Retinal pigment epithelial cell (primary cell): ENCODE data around the gene DXO.

Experiments
- DNase-seq: peaks from one replicate; pipeline ENCODE4 v3.0.0-alpha.2; 2010; ENCODE audit warnings: low read depth
- H3K4me3 ChIP-seq: 2 replicates; pipeline ENCODE4 v1.5.1; 2011; ENCODE audit warnings: mild to moderate bottlenecking, low read length, control low read depth, moderate library complexity
- TF ChIP-seq, protein P1 (sequence below): conservative IDR thresholded peaks from 2 replicates; pipeline ENCODE4 v1.5.1; 2011; ENCODE audit warnings: low read depth, low read length, control low read depth, inconsistent platforms

Gene DXO

DNA sequence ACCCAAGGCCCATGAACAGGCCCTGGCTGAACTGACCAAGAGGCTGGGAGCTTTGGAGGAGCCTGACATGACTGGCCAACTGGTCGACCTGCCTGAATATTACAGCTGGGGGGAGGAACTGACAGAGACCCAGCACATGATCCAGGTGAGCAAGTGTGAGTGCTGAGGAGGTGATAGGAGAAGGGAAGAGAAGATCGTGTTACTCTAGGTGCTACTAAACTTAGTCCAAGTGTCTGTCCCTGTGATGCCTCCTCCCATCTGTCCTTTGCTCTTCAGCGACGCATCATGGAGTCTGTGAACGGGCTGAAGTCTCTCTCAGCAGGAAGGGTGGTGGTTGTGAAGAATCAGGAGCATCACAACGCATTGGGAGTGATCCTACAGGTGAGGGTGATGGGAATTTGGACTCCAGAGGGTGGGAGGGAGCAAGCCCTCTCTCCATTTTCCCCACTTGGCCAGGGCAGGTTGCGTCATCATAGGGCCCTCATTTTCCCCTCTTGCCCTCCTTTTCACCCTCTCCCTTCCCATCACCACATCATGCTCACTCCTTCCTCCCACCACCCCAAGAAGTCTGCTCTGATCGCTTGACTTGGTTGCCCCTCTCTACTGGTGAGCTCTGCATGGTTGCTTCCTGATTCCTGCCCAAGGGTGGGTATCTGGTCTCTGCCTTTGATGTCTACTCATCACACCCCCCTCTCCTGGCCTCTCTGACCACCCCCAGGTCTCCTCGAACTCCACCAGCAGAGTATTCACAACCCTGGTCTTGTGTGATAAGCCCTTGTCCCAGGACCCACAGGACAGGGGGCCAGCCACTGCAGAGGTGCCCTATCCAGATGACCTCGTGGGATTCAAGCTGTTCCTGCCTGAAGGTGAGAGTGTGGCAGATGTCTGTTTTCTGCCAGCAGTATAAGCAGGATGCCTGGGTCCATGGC is 4.7 kb downstream of the DXO start:
- no peak for DNase-seq
- TF ChIP-seq, protein P1, sequence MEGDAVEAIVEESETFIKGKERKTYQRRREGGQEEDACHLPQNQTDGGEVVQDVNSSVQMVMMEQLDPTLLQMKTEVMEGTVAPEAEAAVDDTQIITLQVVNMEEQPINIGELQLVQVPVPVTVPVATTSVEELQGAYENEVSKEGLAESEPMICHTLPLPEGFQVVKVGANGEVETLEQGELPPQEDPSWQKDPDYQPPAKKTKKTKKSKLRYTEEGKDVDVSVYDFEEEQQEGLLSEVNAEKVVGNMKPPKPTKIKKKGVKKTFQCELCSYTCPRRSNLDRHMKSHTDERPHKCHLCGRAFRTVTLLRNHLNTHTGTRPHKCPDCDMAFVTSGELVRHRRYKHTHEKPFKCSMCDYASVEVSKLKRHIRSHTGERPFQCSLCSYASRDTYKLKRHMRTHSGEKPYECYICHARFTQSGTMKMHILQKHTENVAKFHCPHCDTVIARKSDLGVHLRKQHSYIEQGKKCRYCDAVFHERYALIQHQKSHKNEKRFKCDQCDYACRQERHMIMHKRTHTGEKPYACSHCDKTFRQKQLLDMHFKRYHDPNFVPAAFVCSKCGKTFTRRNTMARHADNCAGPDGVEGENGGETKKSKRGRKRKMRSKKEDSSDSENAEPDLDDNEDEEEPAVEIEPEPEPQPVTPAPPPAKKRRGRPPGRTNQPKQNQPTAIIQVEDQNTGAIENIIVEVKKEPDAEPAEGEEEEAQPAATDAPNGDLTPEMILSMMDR, result no peak
- H3K4me3 ChIP-seq, result no peak overlapping the region

DNA sequence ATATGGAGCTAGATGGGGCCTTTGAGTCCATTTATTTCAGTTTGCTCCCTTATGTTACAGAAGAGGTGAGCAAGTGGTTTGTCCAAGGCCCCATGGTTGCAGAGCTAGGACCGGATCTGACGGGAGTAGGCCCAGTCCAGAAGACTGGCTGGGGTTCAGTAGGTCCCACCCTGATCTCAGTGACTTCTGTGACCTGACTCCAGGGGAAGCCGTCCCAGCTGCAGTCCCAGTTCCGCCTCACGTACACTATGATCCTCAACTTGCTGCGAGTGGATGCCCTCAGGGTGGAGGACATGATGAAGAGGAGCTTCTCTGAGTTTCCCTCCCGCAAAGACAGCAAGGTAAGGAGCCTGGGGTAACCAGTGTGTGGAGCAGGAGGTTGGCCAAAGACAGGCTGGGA is 5.4 kb downstream of the DXO start:
- TF ChIP-seq, protein P1, result no peak
- no peak overlapping the region for H3K4me3 ChIP-seq
- no peak for DNase-seq

DNA sequence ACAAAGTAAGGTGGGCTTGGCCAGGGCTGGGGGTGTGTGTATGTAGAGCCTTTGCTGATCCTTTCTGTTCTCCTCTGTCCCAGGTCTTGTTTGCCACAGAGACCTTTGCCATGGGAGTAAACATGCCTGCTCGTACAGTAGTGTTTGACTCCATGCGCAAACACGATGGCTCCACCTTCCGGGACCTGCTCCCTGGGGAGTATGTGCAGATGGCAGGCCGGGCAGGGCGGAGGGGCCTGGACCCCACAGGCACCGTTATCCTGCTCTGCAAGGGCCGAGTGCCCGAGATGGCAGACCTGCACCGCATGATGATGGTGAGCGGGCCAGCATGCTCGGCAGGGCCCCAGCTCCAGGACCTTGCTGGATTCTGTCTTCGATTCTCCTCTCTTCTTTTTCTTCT is 6.2 kb downstream of the DXO start:
- no peak for DNase-seq
- TF ChIP-seq, protein P1, result no peak

DNA sequence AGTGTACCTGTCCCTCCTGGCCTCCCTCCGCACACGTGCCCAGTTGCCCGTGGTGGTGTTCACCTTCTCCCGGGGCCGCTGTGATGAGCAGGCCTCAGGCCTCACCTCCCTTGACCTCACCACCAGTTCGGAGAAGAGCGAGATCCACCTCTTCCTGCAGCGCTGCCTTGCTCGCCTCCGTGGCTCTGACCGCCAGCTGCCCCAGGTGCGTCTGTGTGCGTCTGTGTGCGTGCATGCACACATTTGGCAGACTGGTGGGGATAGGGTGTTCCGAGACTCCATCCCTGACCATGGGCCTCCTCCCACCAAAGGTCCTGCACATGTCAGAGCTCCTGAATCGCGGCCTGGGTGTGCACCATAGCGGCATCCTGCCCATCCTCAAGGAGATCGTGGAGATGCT is 8.0 kb downstream of the DXO start:
- DNase-seq, result no peak
- H3K4me3 ChIP-seq, result no peak overlapping the region
- TF ChIP-seq, protein P1, result no peak

More for the DNA sequence above, 6.2 kb downstream of the DXO start:
- no peak overlapping the region for H3K4me3 ChIP-seq

DNA sequence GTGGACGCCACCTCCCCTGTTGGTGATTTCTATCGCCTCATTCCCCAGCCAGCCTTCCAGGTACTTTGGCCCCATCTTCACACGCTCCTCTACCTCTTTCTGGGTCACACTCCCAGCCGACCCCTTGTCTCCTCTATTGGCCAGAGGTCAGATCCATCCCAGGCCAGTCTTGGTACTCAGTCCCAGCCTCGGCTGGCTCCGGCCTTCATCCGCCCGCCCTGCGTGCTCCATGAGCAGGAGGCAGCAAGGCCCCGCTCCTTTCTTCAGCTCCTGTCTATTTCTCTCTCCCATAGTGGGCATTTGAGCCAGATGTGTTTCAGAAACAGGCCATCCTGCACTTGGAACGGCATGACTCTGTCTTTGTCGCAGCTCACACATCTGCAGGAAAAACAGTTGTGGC is 10.3 kb downstream of the DXO start:
- no peak for DNase-seq
- TF ChIP-seq, protein P1, result no peak
- no peak overlapping the region for H3K4me3 ChIP-seq

DNA sequence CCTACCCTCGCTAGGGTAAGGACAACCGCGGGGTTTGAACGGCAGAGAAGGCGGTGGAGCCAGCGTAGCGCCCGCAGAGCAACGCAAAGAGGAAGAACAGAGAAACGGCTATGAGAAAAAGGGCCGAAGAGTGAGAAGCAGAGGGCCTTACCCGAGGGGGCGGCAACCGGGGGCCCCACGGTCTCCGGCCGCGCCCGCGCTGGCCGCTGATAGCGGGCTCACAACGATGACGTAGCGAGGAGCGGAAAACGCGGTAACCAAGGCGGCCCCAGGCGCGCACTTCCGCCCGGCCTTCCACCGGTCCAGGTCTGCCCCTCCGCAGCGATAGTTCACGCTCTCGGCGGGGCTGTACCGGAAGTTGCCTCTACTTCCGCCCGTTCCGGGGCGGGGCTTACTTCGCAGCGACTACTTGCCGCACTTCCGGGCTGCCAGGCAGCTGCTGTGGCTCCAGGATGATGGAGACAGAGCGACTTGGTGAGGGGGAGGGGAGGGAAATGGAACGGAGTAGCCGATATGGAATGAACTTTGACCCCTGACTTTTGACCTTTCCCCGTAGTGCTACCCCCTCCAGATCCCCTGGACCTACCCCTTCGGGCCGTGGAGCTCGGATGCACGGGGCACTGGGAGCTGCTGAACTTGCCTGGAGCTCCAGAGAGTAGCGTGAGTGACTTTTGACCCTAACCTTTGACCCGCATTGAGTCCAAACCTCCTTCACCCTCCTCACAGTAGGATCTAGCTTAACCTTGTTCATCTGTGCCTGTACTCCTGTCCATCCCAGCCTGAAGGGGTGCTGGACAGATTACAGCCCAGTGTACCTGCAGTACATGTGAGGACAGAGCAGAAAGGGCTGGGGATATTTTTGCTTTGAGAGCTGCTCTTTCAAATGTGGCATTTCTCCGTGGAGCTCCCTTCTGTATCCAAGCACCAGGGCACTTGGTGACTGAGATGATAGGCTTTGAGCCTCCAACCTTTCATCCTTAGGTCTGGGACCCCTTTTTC is 12.9 kb downstream of the DXO start, which contains the start of the genes NELFE and SKIC2:
TSS of gene NELFE (minus strand) at position 231 of the 999 bp plus-strand sequence. CDS start 525 bp downstream, outside the sequence.
TSS of gene SKIC2 (plus strand) at position 435 of the 999 bp plus-strand sequence. CDS start at position 453, 18 bp downstream.
- peak within 1 kb of the TSS; percentile 99 for H3K4me3 ChIP-seq
- TF ChIP-seq, protein P1, result no peak
- peak; percentile 89 for DNase-seq
